OCI-LY3 (cell line): Measurements from ENCODE around the gene SERGEF.

Experiments used
- H2AFZ ChIP-seq: fragments of 200-600, 300-600 bp; shearing (Covaris generic); 2 replicates; pipeline ENCODE4 v1.6.0; 2014; ENCODE audit warnings: antibody characterized with exemption, low read depth, low read length
- H3K27ac ChIP-seq: fragments of 200-600, 300-600 bp; sonication (generic); 2 replicates; pipeline ENCODE4 v1.5.1; 2014; ENCODE audit warnings: mild to moderate bottlenecking, low read length, moderate library complexity, mixed read lengths
- H3K27me3 ChIP-seq: fragments of 200-600, 300-600 bp; sonication (generic); 2 replicates; pipeline ENCODE4 v1.6.1; 2014; ENCODE audit warnings: low read depth, low read length, mixed read lengths
- H3K36me3 ChIP-seq: fragments of 200-600, 300-600 bp; sonication (generic); replicated peaks from 2 replicates; pipeline ENCODE3; 2014; ENCODE audit warnings: low read depth, low read length, mixed read lengths
- H3K4me1 ChIP-seq: fragments of 300-600, 200-600 bp; sonication (generic); 2 replicates; pipeline ENCODE4 v1.6.1; 2014; ENCODE audit warnings: low read length, mixed read lengths
- H3K4me2 ChIP-seq: fragments of 200-600, 300-600 bp; sonication (generic); 2 replicates; pipeline ENCODE4 v1.6.1; 2014; ENCODE audit warnings: low read length, mixed read lengths
- H3K4me3 ChIP-seq: fragments of 300-600, 200-600 bp; sonication (generic); 2 replicates; pipeline ENCODE4 v1.5.1; 2014; ENCODE audit warnings: antibody characterized with exemption, mild to moderate bottlenecking, low read length, moderate library complexity
- H3K79me2 ChIP-seq: fragments of 300-600, 200-600 bp; shearing (Covaris generic); 2 replicates; pipeline ENCODE4 v1.6.1; 2014; ENCODE audit warnings: mild to moderate bottlenecking, low read length, mixed read lengths
- H3K9ac ChIP-seq: fragments of 300-600, 200-600 bp; shearing (Covaris generic); 2 replicates; pipeline ENCODE4 v1.6.0; 2014; ENCODE audit warnings: mild to moderate bottlenecking, low read length, moderate library complexity
- H3K9me3 ChIP-seq: fragments of 200-600, 300-600 bp; shearing (Covaris generic); 2 replicates; pipeline ENCODE4 v1.6.1; 2014; ENCODE audit warnings: low read length, mixed read lengths; ENCODE audit not compliant: insufficient read depth
- H4K20me1 ChIP-seq: fragments of 200-600, 300-600 bp; sonication (generic); 2 replicates; pipeline ENCODE4 v1.6.1; 2016; ENCODE audit warnings: low read length, mixed read lengths; ENCODE audit not compliant: insufficient read depth
- EZH2phosphoT487 ChIP-seq: fragments of 200-600 bp; shearing (Covaris generic); IDR thresholded peaks from 2 replicates; pipeline ENCODE4 v1.6.1; 2018; ENCODE audit warnings: antibody characterized with exemption, mixed run types, low read depth
- TF ChIP-seq, protein P1 (sequence below): fragments of 200-600, 300-600 bp; sonication (generic); IDR thresholded peaks from 2 replicates; pipeline ENCODE4 v1.5.1; 2014; ENCODE audit warnings: antibody characterized with exemption, low read length, low read depth

SERGEF gene

DNA sequence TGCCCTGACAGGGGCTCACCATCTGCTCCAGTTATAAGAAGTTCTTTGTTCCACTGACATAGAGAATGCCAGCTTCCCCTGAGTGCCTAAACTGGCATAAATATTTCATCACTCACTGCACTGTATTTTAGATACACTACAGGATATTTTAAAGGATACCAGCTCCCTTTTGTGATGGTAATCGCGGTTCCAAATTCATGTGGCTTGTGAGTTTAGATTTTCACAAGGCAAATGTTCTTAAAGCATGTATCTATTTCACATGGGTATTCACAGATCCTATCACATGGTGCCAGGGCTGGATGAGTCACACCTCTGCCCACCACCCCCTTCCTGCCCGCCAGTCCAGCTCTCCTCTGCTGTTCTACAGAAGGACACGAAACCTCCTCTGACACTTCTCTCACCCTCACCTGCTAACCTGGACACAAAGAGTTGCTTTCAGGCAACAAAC, 172.7 kb downstream of the SERGEF start:
- Histone ChIP-seq H3K79me2 (no peaks in the 10 kb centered on the region), H3K27ac (no peak overlapping the region), H3K36me3 (no peaks in the 10 kb centered on the region), H3K4me1 (no peaks in the 10 kb centered on the region), H2AFZ (no peak overlapping the region), H3K27me3 (no peaks in the 10 kb centered on the region), H4K20me1 (no peaks in the 10 kb centered on the region), H3K4me3 (no peak overlapping the region), H3K9ac (no peak overlapping the region), H3K4me2 (no peak overlapping the region), H3K9me3 (no peaks in the 10 kb centered on the region)
- TF ChIP-seq EZH2phosphoT487 = no peak
- TF ChIP-seq, protein P1, sequence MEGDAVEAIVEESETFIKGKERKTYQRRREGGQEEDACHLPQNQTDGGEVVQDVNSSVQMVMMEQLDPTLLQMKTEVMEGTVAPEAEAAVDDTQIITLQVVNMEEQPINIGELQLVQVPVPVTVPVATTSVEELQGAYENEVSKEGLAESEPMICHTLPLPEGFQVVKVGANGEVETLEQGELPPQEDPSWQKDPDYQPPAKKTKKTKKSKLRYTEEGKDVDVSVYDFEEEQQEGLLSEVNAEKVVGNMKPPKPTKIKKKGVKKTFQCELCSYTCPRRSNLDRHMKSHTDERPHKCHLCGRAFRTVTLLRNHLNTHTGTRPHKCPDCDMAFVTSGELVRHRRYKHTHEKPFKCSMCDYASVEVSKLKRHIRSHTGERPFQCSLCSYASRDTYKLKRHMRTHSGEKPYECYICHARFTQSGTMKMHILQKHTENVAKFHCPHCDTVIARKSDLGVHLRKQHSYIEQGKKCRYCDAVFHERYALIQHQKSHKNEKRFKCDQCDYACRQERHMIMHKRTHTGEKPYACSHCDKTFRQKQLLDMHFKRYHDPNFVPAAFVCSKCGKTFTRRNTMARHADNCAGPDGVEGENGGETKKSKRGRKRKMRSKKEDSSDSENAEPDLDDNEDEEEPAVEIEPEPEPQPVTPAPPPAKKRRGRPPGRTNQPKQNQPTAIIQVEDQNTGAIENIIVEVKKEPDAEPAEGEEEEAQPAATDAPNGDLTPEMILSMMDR = no peak

DNA sequence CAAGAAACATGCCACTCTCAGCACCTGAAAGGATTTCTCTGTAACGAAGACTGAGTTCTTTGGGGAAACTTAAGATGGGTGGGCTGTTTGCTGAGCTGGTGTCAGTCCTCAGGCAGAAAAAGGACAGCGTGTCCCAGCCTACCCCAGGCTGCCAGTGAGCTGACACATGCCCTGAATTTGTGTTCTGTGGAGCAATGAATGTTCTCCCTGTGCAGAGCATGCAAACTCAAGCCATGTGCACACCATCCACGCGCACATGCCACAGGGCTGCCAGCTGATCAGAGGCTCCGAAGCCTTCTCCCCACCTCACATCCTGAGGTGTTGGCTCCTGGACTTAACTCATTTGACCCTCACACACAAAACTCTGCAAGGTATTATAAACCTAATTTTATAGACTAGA, 173.4 kb downstream of the SERGEF start:
- H2AFZ ChIP-seq = no peak overlapping the region
- no peaks in the 10 kb centered on the region for H3K79me2 ChIP-seq
- no peaks in the 10 kb centered on the region for H4K20me1 ChIP-seq
- no peak overlapping the region for H3K4me3 ChIP-seq
- no peak overlapping the region for H3K4me2 ChIP-seq
- no peaks in the 10 kb centered on the region for H3K9me3 ChIP-seq
- no peaks in the 10 kb centered on the region for H3K36me3 ChIP-seq
- no peaks in the 10 kb centered on the region for H3K27me3 ChIP-seq
- H3K9ac ChIP-seq = no peak overlapping the region
- TF ChIP-seq EZH2phosphoT487 = no peak
- TF ChIP-seq, protein P1 = no peak
- no peaks in the 10 kb centered on the region for H3K4me1 ChIP-seq
- H3K27ac ChIP-seq = no peak overlapping the region

DNA sequence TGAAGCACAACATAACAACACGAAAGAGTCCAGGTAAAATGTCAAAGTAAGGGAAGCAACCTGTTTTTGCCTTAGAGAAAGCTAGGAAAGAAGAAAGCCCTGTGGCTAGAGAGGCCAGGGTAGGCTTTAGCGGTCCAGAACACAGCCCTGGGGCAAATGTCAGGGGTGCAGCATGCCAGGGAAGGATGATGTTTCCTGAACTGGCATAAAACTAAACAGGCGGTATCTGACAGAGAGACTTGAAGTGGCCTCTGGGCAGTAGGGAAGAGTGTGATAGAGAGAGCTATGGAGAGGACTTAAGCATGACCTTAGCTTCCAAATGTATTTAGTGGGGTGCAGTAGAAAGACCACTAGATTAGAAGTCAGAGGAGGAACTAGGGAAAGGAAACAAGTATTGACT, 174.7 kb downstream of the SERGEF start:
- no peak overlapping the region for H2AFZ ChIP-seq
- H3K9me3 ChIP-seq = no peaks in the 10 kb centered on the region
- H3K4me2 ChIP-seq = no peak overlapping the region
- no peak overlapping the region for H3K4me3 ChIP-seq
- no peaks in the 10 kb centered on the region for H3K4me1 ChIP-seq
- H3K36me3 ChIP-seq = no peaks in the 10 kb centered on the region
- no peak overlapping the region for H3K27ac ChIP-seq
- no peak overlapping the region for H3K9ac ChIP-seq
- no peaks in the 10 kb centered on the region for H3K27me3 ChIP-seq
- TF ChIP-seq, protein P1 = no peak
- TF ChIP-seq EZH2phosphoT487 = no peak
- H3K79me2 ChIP-seq = no peaks in the 10 kb centered on the region
- H4K20me1 ChIP-seq = no peaks in the 10 kb centered on the region

DNA sequence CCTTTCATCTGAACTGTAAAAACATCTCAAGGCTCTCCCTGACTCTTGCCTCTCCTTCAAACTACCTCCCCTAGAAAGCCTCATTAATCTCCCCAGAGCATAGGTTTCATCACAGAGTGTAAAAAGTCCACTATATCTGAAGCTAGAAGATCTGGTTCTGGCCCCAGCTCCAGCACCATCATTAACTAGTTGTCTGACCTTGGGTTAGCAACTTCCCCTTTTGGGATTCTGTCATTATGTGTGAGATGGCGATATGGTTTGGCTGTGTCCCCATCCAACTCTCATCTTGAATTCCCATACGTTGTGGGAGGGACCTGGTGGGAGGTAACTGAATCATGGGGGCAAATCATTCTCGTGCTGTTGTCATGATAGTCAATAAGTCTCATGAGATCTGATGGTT, 181.0 kb downstream of the SERGEF start:
- TF ChIP-seq, protein P1 = no peak
- TF ChIP-seq EZH2phosphoT487 = no peak
- Histone ChIP-seq H3K4me3 (no peak overlapping the region), H3K9me3 (no peaks in the 10 kb centered on the region), H3K79me2 (no peaks in the 10 kb centered on the region), H3K4me1 (no peaks in the 10 kb centered on the region), H3K27me3 (no peaks in the 10 kb centered on the region), H2AFZ (no peak overlapping the region), H4K20me1 (no peaks in the 10 kb centered on the region), H3K4me2 (no peak overlapping the region), H3K36me3 (no peaks in the 10 kb centered on the region), H3K9ac (no peak overlapping the region), H3K27ac (no peak overlapping the region)
